Activated CD8-positive, alpha-beta memory T cell treated with anti-CD3 and anti-CD28 coated beads for 36 hours (primary cell): ENCODE results near the gene PHETA2. TPM values are rescaled to one million over a fixed set of nuclear protein-coding genes. Genes with fewer than 3 reads are reported as not detected.

ENCODE experiments used
- CTCF ChIA-PET: fragments of 350-600 bp; sonication (Branson Sonifier 250); formaldehyde crosslinking; loops from one replicate; lab custom pipeline; 2021; ENCODE audit warnings: antibody characterized with exemption; lab: Charles Lee
- POLR2A ChIA-PET: fragments of 350-600 bp; sonication (Branson Sonifier 250); formaldehyde crosslinking; loops from one replicate; lab custom pipeline; 2021; ENCODE audit warnings: antibody characterized with exemption; lab: Charles Lee
- total RNA-seq, 2 experiments: library from RNA; stranded (reverse); gene quantifications; one replicate each; pipeline ENCODE4 v1.2.3, GENCODE V29; 2021

PHETA2 gene
- total RNA-seq, 2 experiments from 2014 or later, result 3.0 to 3.2 TPM

DNA sequence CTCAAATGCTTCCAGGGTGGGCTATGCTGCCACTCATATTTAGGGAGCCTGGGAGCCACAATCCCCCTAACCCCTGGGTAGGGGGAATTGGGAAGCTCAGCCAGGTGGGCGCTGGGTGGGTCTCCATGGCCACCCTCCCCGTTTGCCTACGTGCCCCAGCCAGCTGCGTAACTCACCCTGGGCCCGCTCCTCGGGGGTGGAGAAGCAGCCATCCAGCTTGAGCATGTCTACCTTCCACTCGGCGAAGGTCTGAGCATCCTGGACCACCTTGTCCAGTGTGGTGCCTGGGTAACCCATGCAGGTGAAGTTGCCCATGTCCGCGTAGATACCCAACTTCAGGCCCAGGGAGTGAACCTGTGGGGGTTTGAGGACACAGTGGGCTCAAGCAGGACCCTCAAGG is 7.1 kb upstream of the PHETA2 start:
- ChIA-PET POLR2A (interaction anchor here (0.6 kb wide), 1 partner anchor 330 kb away, joined by 3 read pairs; no protein-coding TSS in a partner anchor), CTCF (interaction anchor here (0.6 kb wide), 1 partner anchor 112 kb away, joined by 3 read pairs; no protein-coding TSS in a partner anchor)

DNA sequence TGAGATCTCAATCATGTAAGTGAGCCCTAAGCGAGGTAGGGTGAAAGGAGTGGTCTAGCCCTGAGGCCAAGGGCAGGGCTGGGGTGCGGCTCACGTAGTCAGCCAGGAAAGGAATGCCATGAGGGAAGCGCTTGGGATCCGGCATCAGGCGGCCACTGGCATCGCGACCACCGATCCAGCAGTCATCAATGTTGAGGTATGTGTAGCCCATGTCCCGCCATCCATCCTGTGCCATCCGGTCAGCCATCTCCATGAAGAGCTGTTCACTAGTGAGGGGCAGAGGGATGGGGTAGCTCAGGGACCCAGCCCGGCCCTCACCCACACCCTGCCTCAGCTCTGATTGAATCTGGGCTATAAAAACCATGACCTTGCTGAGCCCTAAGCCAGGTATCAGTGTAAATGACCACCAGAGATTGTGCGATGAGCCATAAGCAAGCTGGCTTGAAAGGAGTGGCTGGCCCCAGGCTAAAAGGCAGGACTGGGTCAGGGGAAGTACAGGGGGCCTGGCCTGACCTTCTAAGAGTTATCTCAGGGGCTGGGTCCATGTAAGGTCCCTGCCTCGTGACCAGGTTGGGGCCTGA is 6.3 kb upstream of the PHETA2 start:
- ChIA-PET POLR2A (interaction anchor here (0.9 kb wide), 1 partner anchor 12 kb away, joined by 3 read pairs; the partner anchor contains the start of gene SMDT1), CTCF (no interaction called here)

DNA sequence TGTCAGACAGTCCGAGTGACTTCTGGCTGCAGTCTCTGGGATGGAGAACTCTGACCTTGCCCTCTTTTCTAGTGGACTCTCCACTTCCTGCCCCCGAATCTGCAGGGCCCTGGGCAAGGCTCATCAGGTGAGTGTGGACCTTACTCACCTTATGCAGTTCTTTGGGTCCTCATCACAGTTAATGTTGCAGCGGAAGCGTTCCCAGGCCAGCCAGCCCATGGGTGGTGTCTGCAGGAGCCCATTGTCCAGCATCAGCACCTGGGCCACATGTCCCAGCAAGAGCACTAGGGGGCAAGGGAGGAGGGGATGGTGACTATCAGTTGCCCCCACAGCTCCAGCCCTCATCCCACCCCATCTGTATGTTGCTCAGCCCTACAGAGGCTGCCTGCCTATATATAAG is 5.8 kb upstream of the PHETA2 start:
- ChIA-PET CTCF (no interaction called here), POLR2A (interaction anchor here (0.9 to 1.6 kb wide), 2 partner anchors 11 to 37 kb away, joined by 3 read pairs; partner anchors contain the start of gene SMDT1)

DNA sequence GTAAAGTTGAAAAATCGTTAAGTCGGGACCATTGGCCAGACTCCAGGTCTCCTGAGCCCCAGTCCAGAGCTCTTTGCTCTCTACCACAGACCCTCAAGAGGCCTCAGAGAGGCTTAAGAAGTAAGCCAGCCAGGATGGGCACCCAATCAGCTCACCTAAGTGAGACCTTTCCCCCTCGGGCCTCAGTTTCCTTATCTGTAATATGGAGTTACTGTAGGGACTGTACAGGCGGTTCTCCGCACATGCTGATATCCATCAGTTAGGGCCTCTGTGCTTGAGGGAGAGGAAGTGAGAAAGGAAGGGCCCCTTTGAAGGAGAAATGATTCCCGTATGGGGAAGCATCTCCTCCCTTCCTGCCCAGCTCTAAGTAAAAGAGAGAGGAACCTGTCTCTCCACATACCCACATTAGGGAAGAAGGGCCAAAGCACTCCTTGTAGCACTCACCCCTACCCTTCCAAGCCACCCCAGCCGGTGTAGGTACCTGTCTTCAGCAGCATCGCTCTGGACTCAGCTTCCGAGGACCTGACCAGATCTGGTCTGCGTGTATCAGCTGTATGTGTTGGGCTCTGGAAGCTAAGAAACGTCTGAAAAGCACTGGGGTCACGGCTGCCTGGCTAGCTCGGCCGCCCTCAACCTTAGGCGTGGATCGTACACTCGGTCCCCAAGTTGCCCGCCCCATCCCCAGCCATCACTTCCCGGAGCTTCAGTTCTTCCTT is 4.1 kb upstream of the PHETA2 start:
- CTCF ChIA-PET, result interaction anchor here (1.1 to 1.9 kb wide), 2 partner anchors 23 to 104 kb away, joined by 4 to 6 read pairs; no protein-coding TSS in a partner anchor

DNA sequence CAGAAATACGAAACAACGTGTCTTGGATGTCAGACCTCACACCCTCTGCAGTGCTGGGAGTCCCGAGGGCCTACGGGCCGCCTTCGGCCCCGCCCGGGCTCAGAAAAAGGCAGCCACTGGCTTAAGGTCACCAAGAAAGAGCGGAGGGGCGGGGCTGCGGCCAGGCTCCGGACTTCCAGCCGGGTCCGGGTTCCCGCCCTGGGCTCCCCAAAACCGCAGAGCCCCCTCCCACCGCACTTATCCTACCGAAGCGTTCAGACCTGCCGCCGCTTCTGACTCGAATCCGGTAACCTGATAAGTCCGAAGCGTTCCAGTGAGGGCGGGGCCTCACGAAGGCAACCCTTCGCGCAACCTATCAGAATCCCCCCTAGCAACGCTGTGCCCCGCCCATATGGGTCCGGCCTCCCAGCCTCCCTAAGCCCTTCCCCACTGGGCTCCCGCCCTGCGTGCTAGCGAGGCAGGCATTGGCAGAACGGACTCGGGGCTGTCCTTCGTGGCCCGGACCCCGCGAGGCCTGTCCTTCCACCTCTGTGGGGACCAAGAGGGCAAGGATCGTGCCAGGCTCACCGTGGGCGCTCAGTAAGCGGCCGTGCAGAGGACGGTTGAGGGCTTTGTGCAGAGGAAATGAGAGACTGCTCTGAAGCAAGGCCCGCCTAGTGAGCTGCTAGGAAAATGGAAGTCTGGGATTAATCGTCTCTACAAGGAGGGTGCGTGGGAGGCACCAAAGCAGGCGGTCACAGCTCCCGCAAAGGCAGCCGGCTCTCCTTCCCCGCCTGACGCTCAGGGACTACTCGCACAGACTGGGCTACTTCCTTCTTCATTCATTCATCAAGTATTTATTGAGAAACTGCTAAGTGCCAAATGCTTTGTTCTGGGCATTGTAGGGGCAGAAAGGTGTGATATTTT is 3.3 kb upstream of the PHETA2 start, which contains the start of gene NAGA:
Gene NAGA (minus strand): TSS at position 296 of the 906 bp plus-strand sequence. CDS start 515 bp downstream, outside the sequence.
- CTCF ChIA-PET, result interaction anchor here (0.9 to 1.9 kb wide), 3 partner anchors 9 to 104 kb away, joined by 4 to 6 read pairs (median 4); partner anchors contain the start of gene SMDT1
- POLR2A ChIA-PET, result interaction anchor here (0.6 to 2.7 kb wide), 6 partner anchors 8 to 481 kb away, joined by 3 to 19 read pairs (median 6); partner anchors contain the start of genes NDUFA6, PMM1 and SMDT1

More for the DNA sequence above, 4.1 kb upstream of the PHETA2 start:
- POLR2A ChIA-PET, result interaction anchor here (1.3 to 2.7 kb wide), 4 partner anchors 10 to 39 kb away, joined by 3 to 19 read pairs (median 6); partner anchors contain the start of gene NDUFA6

DNA sequence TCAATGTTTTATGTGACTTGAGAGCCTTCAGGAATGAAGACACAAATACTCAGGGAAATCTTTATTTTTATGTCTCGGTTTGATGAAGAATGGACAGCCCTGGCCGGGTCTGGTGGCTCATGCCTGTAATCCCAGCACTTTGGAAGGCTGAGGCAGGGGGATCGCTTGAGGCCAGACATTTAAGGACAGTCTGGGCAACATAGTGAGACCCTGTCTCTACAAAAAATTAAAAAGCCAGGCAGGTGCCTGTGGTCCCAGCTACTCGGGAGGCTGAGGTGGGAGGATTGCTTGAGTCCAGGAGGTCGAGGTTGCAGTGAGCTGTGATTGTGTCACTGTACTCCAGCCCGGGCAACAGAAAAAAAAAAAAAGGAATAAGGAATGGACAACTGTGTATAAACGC is 2.5 kb upstream of the PHETA2 start:
- CTCF ChIA-PET, result interaction anchor here (0.9 kb wide), 1 partner anchor 8 kb away, joined by 4 read pairs; the partner anchor contains the start of gene SMDT1
- POLR2A ChIA-PET, result interaction anchor here (0.6 to 2.7 kb wide), 5 partner anchors 8 to 482 kb away, joined by 3 to 19 read pairs (median 5); partner anchors contain the start of genes NDUFA6, PMM1 and SMDT1

DNA sequence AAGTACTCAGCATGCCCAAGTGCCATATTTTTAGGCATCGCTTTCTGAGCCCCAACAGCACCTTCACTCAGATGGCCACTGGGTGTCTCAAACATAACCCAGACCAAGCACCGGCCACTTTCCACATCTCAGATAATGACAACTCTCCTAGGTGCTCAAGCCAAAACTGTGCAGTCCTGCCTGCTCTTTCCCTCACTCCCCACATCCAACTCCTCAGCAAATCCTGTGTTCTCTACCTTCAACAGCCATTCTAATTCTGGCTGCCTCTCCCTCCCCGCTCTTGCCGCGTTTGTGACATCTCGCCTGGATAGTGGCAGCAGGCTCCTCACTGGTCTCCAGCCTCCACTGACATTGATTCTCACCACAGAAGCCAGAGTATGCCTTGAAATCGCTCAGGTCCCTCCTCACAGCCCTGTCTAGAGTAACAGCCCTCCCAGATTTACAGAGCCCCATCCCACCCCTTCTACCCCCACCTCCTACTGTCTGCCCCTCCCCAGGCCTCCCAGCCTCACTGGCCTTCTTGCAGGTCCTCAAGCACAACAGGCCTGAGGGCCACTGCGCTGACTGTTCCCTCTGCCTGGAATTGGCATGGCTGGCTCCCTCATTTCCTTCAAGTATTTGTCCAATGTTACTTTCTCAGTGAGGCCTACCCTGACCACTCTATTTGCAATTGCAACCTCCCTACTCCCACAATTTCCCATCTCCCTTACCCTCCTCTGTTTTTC is 1.3 kb upstream of the PHETA2 start:
- ChIA-PET POLR2A (no interaction called here), CTCF (no interaction called here)

DNA sequence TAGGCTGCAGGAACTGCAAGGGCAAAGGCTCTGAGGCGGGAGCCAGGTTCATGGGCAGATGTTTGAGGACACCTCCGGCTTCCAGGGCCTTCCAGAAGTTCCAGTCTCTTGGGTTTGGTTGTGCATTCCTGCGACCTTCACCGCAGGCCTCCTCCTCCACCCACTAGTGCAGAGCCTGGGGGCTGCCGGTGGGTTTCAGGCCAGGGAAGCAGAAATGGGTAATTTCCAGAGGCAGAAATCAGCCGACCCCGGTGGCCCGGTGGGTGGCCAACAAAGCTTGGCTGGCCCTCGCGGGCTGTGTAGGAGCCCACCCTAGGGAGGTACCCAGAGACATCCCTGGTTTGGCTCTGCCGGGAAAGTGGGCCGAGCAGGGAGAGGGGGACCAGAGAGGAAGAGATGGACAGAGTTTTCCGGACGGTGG is 417 bp upstream of the PHETA2 start:
- POLR2A ChIA-PET, result interaction anchor here (1.0 kb wide), 1 partner anchor 18 kb away, joined by 3 read pairs; no protein-coding TSS in a partner anchor

DNA sequence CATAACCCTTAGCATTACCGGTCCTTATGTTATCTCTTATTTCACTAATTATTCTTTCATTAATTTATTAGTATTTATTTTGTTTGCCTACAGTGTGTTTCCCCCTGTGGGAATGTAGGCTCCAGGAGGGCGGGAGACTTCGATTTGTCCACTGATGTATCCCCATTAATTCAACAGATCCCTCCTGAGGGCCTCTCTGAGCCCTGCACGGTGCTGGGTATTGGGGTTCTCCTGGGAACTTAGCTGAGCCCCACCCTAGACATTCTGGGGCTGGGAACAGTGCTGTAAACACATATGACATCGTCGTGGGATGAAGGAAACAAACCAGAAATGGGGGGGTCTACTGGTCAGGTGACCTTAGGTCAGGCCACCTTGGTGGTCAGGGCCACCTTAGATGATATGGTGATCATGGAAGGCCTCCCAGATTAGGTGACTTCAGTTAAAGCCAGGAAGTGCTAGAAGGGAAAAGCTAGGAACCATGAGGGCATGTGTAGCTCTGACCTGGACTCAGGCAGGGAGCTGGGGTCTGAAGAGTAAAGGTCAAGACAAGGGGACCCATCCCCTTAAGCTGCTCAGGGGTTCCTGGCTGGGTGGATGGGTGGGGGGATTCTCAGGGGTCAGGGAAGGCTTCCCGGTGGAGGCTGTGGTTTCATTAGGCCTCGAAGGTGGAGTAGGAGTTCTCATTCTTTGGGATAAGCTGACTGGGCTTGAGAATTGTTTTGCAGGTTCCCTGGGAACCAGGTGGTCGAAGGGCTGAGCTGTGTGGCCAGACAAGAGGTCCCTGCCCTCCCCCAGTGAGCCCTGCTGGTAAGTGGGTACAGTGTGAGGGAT is 1.0 kb downstream of the PHETA2 start:
- POLR2A ChIA-PET, result interaction anchor here (0.6 to 1.0 kb wide), 4 partner anchors 15 to 236 kb away, joined by 3 to 4 read pairs (median 4); partner anchors contain the start of gene NDUFA6

More for the DNA sequence above, 417 bp upstream of the PHETA2 start:
- CTCF ChIA-PET, result interaction anchor here (1.1 kb wide), 1 partner anchor 9 kb away, joined by 3 read pairs; no protein-coding TSS in a partner anchor

DNA sequence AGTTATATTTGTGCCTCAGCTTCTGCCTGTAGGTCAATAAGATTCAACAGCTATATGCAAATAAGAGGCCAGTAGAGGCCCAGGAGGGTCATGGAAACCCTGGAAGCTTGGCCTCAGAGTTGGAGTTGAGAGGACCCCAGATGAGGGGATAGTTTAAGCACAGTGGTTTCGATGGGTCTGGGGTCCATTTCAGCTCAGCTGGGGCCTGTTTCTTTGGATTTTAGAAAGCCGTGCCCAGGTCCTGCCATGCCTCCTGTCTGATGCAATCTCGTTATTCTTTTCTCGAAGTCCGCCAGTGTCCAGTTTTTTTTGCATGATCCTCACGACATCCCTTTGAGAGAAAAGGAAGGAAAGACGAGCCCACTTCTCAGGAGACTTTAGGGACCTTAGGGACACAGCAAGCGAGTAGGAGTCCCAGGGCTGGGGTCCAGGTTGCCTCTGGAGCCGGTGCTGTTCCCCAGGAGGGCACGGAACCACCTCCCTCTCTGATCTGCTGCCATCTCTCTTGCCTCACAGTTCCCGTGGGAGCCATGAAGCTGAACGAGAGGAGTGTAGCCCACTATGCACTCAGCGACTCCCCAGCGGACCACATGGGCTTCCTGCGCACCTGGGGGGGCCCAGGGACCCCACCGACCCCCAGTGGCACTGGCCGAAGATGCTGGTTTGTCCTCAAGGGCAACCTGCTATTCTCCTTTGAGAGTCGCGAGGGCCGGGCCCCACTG is 2.9 kb downstream of the PHETA2 start:
- ChIA-PET POLR2A (interaction anchor here (0.7 kb wide), 1 partner anchor 17 kb away, joined by 11 read pairs; no protein-coding TSS in a partner anchor), CTCF (interaction anchor here (1.1 kb wide), 1 partner anchor 110 kb away, joined by 3 read pairs; no protein-coding TSS in a partner anchor)

More for the DNA sequence above, 1.0 kb downstream of the PHETA2 start:
- CTCF ChIA-PET, result interaction anchor here (0.6 to 1.6 kb wide), 3 partner anchors 16 to 369 kb away, joined by 3 to 7 read pairs (median 6); partner anchors contain the start of gene NDUFA6

DNA sequence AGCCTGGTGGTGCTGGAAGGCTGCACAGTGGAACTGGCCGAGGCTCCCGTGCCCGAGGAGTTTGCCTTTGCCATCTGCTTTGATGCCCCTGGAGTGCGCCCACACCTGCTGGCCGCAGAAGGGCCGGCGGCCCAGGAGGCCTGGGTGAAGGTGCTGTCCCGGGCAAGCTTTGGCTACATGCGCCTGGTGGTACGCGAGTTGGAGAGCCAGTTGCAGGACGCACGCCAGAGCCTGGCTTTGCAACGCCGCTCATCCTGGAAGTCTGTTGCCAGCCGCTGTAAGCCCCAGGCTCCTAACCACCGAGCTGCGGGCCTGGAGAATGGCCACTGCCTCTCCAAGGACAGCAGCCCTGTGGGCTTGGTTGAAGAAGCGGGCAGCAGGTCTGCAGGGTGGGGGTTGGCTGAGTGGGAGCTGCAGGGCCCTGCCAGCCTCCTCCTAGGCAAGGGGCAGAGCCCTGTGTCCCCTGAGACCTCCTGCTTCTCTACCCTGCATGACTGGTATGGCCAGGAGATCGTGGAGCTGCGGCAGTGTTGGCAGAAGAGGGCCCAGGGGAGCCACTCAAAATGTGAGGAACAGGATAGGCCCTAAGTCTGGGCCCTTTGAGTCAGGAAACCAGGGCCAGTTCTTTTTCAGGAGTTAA is 3.6 kb downstream of the PHETA2 start:
- CTCF ChIA-PET, result interaction anchor here (1.1 to 4.6 kb wide), 2 partner anchors 12 to 111 kb away, joined by 3 to 31 read pairs; partner anchors contain the start of gene NDUFA6
- POLR2A ChIA-PET, result interaction anchor here (3.3 kb wide), 1 partner anchor 13 kb away, joined by 42 read pairs; the partner anchor contains the start of gene NDUFA6

DNA sequence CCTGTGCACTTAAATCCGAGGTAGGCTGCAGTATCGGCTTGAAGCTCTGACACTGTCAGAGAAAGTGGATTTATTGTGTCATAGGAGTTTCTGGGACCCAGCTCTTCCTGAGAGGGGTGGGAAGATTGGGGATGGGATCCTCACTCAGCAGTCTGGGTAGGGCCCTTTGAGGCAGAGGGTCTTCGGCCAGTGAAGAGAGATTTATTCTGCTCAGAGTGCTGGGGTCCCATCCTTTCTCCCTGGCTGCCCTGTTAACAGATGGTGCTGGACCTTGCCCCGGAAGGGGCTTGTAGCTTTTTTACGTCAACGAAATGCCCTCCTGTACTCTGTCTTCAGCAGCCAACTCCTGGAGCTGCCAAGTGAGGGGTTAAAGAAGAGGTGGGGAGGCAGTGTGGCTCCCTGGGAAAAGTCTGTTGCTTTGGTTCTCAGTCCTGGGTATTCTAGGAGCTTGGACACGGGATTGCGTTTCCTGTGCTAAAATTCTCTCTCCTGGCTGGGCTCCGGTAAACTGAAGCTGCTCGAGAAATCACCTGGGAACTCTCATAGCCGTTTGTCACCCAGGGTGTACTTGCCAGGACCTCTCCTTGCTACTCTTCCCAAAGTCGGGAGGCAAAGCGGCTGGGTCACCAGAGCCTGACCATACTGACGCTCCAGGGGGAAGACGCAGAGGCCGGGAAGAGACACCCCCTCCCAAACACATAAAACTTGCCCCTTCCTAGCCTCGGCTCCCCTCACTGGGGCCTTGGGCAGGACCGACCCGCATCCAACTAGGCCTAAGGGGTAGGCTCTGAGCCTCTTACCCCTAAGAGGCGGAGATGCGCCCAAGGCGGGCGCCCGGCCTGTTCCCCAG is 4.6 kb downstream of the PHETA2 start:
- POLR2A ChIA-PET, result interaction anchor here (0.5 to 3.3 kb wide), 4 partner anchors 8 to 466 kb away, joined by 3 to 42 read pairs (median 5); partner anchors contain the start of gene NDUFA6
- CTCF ChIA-PET, result interaction anchor here (0.6 to 4.6 kb wide), 3 partner anchors 11 to 138 kb away, joined by 6 to 31 read pairs (median 6); partner anchors contain the start of gene NDUFA6

DNA sequence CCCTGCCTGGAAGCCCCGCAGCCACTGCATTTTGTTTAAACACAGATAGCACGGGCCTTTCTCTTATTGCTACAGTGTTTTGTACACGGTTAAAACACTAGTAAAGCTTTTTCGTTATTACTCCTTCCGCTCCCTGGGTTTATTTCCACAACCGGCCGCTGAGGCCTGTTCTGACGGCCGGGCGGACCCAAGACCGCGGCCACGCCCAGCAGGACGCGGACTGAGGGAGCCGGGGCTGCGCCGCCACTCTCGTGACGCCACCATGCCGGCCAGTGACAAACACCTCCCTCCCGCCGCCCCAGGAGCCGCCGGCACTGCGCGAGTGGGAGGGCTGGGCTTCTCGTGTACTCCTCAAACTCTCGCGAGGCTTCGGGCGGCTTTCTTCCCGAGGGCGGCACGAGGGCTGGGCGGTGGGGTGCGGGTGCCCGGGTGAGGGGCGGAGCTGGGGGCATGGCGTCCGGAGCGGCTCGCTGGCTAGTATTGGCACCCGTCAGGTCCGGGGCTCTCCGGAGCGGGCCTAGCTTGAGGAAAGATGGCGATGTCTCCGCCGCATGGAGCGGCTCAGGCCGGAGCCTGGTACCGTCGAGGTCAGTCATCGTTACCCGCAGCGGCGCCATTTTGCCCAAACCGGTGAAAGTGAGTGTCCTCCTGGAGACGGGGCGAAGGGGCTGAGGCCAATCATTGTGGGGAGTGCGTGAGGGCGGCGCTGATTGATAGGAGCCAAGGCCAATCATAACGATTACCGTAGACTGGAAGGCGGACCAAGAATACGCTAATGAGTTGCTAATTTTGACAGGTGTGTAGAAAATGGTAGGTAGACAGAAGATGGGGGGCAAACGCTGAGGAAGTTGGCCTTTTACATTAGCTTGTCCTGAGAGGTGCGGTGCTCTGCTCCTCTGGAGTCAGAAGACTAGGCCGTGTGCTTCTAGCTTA is 5.5 kb downstream of the PHETA2 start, which contains the start of gene SMDT1:
Gene SMDT1 (plus strand): TSS at position 382 of the 933 bp plus-strand sequence. CDS start 69 bp downstream, at position 451.
- CTCF ChIA-PET, result interaction anchor here (0.6 to 4.6 kb wide), 5 partner anchors 9 to 382 kb away, joined by 3 to 31 read pairs (median 6); partner anchors contain the start of genes NAGA and NDUFA6
- POLR2A ChIA-PET, result interaction anchor here (0.5 to 3.3 kb wide), 8 partner anchors 8 to 465 kb away, joined by 3 to 42 read pairs (median 3); partner anchors contain the start of genes NAGA and NDUFA6
